HG02798 (cell line): ENCODE data around the gene ATG101.

ENCODE experiments used
- ATAC-seq: cut with Tn5 transposase; IDR thresholded peaks from one replicate; pipeline ENCODE4 v1.9.1; 2021; ENCODE audit warnings: mild to moderate bottlenecking; ENCODE audit not compliant: unreplicated experiment, poor library complexity

ATG101 gene, protein sequence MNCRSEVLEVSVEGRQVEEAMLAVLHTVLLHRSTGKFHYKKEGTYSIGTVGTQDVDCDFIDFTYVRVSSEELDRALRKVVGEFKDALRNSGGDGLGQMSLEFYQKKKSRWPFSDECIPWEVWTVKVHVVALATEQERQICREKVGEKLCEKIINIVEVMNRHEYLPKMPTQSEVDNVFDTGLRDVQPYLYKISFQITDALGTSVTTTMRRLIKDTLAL

DNA sequence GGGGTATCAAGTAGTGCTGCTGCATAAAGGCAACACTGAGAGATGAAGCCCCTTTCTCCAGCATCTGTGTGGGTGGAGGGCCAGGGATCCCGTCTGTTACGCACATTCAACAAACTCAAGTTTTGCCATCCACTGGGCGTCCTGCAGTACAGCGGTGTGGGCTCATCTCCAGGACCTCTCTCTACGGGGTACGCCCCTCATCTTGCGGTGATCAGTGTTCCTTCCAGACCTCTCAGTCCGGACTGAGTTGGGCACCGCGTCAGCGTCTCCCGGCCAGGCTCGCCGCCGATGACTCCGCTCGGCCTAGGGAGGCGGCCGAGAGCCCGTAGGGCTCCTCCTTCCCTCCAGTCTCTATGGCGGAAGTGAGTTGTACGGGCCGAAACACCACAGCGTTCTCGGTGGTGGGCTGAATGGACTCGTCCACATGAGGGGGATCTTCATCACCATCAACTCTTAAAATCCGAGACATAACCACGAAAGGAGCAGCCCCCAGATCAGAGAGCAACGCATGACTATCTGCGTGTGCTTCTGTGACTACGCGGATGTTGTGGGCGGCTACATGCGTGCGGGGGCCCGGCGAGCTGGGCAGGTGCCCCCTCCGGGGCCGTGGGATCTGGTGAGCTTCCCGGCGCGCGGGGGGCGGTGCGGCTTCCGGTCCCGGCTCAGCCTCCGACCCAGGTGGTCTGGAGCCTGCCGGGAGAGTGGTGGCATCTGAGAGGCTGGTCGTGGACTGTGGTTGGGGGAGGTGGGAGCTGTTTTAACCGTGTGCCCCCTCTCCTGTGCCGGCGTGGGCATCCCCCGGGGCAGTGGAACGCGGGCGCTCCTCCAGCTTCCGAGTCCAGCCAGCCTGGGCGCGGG lies at the start of gene ATG101:
TSS of gene ATG101 (plus strand) at position 652 of the 858 bp plus-strand sequence. CDS start 3,673 bp downstream, outside the sequence.
- ATAC-seq, result peak; percentile 96

DNA sequence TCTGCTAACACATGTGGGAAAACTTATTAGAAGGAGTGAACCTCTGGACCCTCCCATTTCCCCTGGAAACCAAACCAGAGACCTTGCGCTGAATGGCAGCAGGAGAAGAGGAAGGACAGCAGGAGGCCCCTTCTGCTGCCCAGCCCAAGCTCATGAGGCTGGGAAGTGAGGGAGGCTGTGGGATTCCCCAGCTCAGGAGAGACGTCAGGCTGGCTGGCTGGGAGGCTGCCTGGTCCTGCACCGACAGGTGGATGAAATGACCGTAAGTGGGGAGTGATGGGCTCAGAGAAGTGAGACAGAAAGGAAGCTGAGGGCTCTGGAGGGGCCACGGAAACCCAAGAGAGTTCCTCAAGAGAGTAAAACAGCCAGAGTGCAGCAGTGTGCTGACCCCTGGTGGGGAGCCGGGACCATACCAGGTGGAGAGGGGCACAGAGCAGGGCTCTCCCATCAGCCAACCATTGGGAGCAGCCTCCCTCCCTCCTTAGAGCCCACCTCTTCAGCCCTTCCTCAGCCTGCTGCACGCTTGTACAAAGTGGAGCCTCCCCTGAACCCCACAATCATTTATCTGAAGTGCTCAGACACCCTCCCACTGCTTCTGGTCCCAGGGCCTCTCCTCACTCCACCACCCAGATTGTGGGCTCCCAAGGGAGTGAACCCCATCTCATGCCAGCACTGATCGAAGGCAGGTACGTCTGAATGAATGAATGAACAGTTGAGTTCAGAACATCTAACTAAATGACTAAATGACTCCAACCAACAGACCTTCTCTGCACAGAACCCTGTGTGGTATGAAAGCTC lies 49.0 kb upstream of the ATG101 start:
- ATAC-seq, result no peak

DNA sequence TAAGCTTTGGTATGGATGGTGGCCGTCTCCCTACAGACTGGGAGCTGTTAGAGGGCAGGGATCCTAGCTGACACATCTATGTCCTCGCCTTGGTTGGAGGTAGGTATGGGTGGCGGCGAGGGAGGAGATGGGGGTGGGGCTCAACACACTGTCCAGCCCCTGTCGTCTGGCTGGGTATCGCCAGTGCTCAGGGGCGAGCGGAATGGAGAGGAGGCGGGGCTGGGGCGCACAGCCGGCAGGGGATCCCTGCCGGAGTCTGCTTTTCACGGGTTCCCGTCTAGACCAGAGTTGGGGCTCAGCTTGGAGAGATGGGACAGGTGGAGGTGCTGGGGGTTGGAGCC lies 47.0 kb upstream of the ATG101 start:
- peak; percentile 11 for ATAC-seq

DNA sequence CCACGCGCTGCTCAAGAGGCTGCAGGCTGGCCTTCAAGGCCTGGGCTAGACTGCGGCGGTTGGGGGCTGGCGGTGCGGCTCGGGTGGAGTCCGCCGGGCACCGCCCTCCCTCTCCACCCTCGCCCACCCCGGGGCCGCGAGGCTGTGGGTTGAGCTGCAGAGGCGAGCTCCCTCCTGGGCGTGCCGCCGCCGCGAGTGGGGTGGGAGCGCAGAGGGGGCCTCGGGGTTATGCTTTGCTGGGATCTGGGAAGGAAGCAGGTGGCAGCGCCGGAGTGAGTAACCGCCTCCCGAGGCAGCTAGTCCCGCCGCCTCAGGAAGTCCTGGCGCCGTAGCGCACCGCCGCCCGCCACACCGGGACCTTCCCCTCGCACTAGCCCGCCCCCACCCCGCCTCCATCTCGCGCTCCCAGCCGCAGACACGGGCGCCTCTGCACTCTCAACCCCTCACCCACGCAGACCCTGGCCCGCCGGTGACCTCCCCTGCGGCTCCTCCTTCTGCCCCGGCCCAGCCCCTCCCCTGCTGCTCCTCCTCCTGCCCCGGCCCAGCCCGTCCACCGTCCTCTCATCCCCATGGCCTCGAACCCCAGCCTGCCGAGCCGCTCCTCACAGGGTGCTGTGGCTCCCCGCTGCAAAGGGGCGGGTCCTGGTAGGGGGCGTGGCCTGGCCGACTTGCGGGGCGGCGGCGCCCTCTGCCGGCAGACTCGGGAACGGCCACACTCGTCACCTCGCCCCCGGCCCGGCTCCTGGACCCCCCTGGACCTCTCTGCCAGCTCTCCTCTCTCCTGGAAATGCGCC lies 46.4 kb upstream of the ATG101 start:
- ATAC-seq, result peak; percentile 57

DNA sequence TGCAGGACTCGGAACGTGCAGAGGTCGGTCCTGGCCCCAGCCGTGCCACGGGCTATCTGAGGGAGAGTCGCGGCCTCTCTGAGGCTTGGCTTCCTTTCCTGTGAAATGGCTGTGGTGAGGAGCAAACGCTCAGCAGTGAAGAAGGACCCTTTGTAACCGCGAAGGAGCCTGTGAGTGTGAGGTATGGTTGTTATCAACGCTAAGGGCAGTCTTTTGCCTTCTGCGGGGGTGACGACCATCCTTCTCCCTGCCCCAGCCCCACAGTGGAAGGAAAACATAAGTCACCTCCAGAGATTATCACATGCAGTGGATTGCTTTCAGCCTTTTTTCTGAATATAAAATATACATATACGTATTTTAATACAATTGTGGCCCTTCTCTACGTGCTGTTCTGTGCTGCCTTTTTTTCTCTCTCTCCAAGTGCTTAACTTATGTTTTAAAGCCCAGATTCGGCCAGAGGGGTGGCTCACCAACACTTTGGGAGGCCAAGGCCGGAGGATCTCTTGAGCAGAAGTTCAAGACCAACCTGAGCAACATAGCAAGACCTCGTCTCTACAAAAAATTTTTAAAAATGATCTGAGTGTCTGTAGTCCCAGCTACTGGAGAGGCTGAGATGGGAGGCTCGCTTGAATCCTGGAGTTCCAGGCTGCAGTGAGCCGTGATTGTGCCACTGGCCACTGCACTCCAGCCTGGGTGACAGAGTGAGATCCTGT lies 45.6 kb upstream of the ATG101 start:
- no peak for ATAC-seq

DNA sequence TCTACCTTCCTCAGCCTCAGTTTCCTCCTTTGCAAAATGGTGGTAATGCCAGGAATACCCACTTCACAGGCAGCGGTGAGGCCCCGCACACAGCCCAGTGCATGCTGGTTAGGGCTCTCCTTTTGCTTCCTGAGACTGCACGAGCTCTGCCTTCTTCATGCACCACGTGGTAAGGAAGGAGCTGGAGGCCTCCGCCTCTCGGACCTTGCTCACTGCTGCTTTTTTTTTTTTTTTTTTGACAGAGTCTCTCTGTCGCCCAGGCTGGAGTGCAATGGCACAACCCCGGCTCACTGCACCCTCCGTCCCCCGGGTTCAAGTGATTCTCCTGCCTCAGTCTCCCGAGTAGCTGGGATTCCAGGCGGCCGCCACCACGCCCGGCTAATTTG lies 44.9 kb upstream of the ATG101 start:
- ATAC-seq, result no peak

DNA sequence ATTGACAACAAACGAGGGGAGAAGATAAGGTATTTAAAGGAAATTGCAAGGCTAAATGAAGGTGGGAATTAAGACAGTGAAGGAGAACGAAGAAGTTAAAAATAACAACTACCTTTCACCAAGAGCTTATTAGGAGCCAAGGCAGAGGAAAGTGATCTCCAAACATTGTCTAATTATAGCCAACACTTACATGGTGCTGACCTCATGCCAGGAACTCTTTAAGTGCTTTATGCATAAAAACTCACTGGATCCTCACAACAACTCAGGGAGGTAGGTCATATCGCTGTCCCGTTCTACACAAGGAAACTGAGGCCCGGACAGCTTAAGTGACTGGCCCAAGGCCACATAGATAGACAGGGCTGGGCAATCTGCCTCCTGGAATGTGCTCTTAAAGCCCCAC lies 43.5 kb upstream of the ATG101 start:
- ATAC-seq, result no peak

DNA sequence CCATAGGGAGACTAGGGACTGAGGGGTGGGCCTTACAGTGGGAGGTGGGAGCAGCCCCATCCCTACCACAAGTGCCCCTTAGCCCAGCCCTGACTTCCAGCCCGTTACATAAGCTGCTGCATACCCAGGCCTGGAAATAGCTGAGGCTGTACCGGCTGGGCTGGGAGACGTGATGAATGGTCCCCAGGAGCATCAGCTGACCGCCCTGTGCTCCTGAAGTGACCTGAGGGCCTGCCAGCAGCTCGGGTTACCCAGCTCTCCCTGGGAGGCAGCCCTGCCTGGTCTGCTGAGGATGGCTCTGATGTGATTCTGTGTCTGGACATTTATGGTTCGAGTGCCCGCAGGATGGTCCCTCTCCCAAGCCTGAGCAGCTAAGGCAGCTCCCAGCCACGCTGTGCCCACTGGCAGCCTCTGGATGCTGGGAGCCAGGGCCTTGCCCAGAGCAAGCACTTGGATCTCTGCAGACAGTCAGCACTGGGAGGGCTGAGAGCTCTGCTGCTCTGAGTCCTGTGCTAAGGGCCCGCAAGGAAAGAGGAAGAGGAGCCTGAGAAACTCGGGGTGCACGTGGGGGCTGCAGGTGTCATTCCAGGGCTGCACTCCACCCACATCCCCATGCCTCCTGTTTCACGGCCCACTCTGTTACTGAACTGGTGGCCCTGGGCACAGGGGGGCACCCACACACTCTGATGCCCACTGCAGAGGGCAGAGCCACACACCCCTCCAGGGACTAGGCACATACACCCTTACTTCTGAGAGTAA lies 42.5 kb upstream of the ATG101 start:
- ATAC-seq, result no peak

DNA sequence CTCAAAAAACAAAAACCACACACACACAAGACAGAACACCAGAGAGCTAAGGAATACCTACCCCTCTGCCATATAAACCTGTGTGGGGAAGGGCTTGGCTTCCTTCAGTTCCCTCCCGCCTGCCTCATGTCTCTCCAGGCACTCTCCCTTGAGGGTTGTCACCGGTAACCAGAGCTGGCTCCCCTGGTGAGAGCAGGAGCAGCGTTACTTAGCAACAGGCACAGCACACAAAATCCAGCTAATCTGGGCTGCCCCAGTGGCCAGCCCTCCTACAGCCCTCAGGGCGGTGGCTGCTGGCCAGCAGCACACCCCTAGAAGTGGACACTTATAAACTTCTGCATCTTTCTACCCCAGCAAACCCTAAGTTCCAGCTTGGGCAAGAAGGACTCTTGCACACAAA lies 40.1 kb upstream of the ATG101 start:
- no peak for ATAC-seq

DNA sequence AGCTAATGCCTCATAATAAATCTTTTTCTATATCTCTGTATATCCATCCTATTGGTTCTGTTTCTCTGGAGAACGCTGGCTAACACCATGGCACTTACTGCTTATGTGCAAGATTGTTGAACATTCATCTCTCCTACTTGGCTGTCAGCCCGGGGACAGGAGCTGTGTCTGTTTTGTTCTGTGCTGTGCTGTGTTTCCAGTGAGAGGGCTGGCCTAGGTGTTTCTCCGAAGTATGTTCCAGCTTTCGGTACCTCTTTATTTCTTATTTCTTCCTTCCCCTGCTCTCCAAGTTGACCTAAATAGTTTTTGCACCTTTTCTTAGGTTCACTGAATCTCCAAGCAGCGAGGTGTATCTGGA lies 37.4 kb upstream of the ATG101 start:
- no peak for ATAC-seq

DNA sequence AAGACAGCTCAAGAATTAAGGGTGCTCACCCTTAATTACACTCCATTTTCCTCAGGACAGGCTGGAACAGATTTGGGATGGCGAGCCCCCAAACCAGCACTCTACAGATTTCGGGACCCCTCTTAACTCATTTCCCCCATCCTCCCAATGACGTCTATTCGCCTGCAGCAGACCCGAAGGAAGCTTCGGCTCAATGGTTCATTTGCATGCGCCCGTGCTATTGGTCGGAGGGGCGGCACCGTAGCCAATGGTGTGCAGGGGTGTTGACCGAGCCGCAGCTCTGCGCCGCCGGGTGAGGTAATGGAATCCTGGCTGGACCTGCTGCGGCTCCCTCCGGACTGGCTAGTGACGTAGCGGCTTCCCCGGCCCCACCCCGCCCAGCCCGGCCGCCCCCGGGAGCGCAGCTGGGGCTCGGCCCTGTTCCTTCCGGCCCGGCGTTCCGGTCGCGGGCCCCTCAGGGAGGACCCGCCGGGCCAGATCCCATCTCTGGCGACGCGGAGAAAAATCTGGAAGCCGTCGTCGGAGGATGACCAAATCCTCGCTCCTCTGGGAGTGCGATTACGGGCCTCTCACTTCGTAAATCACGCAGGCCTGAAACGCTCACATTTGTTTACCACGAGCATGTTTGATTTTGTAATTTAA lies 36.9 kb upstream of the ATG101 start:
- peak; percentile 97 for ATAC-seq

DNA sequence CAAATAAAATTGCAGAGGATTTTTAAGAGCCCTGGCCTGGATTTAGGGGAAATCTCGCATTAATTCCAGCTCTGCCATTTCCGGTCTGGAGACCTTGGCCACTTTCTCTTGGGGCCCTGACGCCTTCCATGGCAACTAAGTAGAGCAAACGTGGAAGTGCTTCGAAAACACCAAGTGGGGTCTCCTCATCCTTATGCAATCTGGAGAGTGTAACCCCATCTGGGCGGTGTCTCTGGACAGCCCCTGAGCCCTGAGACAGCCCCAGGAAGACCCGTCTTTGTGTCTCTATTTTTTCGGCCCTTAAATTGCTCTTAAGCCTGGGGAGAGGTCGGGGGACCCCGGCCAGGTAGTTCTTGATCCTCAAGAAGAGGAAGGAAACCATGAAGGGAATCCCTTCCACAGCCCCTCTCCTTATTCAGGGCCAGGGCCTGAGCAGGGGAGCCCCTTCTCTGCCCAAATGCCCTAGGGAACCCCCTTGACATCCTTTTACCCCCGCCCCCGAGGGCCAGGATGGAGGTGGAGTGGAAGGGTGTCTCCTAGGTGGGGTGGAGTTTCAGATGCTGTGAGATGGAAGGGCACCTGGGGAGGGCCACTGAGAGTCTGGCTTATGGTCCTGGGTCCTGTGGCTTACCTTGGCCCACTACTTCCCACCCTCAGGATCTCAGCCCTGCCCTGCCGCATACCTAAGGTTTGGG lies 36.2 kb upstream of the ATG101 start:
- no peak for ATAC-seq

DNA sequence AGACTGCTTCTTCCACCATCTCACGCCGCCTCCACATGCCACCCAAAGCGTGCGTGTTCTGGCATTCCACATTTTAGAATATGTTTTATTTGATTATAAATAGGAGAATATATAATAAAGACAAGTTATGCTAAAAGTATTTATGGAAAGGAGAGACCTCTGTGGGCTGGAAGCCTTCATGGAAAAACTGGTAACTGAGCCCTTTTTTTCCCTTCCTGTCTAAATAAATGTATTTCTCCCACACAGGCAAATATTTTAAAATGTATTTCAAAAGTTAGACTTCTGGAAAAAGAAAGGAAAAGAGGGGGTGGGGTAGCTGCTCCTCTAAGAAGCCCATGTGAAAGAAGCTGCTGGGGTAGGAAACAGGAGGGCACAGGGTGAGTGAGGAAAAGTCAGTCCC lies 34.6 kb upstream of the ATG101 start:
- no peak for ATAC-seq

DNA sequence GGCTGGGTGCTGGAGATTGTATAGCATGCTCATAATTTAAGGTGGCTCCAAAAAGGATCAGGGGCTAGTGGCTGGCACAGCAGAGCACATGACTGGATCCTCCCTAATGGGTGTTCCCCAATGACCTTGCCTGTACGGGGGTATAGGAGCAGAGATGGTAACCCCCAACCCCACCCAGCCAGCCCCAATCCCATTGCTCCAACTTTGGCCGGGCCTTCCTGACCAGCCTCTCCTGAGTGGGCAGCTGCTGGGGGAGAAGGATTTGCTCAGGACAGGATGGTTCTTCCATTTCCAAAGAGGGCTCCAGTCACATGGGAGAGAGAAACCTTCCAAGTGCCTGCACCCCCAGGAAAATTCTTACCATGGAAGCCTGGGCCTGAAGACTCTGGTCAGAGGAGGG lies 33.9 kb upstream of the ATG101 start:
- ATAC-seq, result no peak

DNA sequence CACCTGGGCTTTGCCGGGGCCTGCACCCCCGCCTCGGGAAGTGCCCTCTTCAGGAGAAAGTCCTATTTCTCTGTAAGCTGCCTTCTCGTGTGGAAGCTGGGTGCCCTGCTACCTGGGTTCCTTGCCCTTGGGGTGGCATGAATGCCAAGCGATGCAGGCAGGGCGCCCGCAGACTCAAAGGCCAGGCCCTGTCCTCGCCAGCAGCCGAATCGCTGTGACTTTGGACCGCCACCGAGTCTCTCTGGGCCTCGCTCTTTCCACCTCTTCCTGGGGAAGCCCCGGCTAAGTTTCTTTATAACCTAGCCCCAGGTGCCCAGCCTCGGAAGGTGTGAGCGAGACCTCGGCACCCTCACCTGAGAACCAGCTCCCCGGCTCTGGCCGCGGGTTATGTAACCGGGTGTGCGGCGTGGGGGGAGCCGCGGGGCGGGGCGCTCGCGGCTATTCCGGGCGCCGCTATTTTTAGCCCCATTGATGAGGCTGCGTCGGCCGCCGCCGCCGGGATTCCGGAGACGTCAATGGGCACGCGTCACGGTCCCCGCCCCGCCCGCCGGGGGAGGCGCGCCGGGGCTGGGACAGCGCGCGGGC lies 33.1 kb upstream of the ATG101 start:
- peak; percentile 36 for ATAC-seq

DNA sequence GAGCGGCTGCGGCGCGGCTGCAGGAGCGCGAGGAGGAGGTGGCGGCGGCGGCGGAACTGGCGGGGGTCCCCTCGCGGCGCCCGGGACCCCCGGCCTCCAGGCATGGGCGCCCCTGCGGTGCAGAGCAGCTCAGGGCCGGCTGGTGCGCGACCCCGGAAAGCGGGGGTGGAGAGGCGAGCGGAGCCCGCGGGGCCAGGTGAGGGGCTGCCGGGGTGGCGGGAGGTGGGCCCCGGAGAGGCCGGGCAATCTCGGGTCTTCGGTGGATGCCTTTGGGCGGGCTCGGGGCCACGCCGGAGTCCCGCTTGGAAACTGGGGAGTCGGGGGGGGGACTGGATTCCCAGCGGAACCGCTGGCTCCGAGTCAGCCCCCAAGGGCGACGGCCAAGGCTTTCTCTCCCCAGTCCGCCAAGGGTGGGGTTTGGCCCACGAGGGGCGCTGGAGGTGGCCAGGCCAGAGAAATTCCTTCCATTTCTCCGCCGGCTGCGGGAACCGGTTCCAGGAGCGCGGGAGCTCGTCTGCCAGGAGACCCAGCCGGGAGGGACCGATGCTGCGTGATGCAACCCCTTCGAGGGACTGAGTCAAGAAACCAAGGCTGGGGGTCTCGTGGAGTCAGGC lies 32.4 kb upstream of the ATG101 start:
- ATAC-seq, result no peak

DNA sequence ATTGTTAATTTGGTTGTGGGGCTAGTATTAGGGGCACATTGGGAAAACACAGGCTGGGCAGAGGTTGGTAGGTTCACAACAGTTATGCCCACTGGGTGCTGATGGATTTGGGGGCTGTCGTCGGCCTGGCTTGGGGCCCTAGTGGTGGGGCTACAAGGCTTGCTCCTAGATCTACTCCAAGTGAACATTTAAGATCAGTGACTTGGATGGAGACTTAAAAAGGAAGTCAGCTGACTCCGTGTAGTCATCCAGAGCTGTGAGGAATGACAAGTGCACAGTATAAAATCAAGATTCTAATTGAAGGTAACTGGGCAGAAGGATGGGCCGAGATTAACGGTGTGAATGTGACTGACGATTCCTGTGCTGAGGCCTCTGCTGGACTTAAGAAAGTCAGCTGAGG lies 31.3 kb upstream of the ATG101 start:
- ATAC-seq, result no peak
